SIG-M5 treated with dmso at 0.1 percent for 504 hours (cell line): Measurements from ENCODE around the gene CCNG1.

ENCODE experiments used
- DNase-seq: peaks from one replicate; lab custom pipeline; 2025; ENCODE audit not compliant: unreplicated experiment; lab: John Stamatoyannopoulos, UW

The CCNG1 gene

DNA sequence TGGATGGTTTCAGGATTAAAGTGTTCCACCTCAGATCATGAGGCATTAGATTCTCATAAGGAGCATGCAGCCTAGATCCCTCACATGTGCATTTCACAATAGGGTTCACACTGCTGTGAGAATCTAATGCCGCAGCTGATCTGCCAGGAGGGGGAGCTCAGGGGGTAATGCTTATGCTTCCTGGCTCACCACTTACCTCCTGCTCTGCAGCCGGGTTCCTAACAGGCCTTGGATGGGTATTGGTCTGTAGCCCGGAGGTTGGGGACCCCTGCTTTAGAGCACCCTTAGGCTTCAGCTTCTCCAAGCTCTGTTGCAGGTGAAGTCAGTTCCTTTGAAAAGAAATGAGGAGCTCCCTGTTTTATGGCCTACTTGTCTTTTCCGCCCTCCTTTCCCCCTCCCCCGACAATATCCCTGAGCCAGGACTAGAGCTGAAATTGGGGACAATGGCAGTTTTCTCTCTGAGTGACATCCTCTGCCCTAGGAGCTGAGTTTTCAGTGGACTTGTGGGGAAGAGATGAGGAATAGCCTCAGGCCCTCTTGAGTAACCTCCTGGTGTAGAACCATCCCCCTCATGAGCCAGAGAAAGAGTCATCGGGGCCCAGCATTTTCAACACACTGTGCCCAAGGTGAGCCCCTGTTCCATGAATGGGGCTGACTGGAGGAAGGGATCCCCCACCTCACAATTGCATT lies 51.8 kb downstream of the CCNG1 start:
- peak; percentile 37 for DNase-seq

DNA sequence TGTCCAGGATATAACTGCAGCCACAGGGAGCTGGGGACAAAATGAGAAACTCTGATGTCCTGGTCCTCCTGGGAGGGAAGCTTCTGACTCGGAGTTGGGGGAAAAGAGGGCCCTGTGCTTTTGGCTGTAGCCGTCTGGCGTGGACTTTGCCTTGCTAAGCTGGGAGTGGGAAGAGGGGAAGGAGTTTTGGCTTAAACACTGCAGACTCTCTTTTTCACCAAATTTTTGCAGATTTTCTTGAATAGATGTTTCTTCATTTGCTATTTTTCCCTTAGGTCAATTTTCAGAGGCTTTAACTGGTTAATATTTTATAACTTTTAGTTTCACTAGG lies 52.3 kb downstream of the CCNG1 start:
- DNase-seq, result no peak
